Endothelial cell of umbilical vein (primary cell): Measurements from ENCODE around the gene VIPR2.

Experiments
- EZH2 ChIP-seq: IDR thresholded peaks from 2 replicates; pipeline ENCODE4 v1.6.1; 2012; ENCODE audit warnings: borderline replicate concordance, low read depth, mild to moderate bottlenecking, moderate library complexity, low read length, inconsistent platforms; ENCODE audit not compliant: severe bottlenecking
- FOS ChIP-seq: IDR thresholded peaks from 2 replicates; pipeline ENCODE4 v1.6.1; 2011; ENCODE audit warnings: mild to moderate bottlenecking, low read length, moderate library complexity, borderline replicate concordance; ENCODE audit not compliant: insufficient read depth
- JUN ChIP-seq: IDR thresholded peaks from 2 replicates; pipeline ENCODE4 v1.6.1; 2011; ENCODE audit warnings: borderline replicate concordance, low read depth; ENCODE audit not compliant: insufficient read length, insufficient read depth
- POLR2A ChIP-seq: IDR thresholded peaks from 2 replicates; pipeline ENCODE4 v1.6.1; 2012; ENCODE audit warnings: low read depth, mild to moderate bottlenecking, control low read depth, low read length
- POLR2AphosphoS5 ChIP-seq: IDR thresholded peaks from 2 replicates; pipeline ENCODE4 v1.6.1; 2012; ENCODE audit warnings: low read depth, mild to moderate bottlenecking, control low read depth, low read length, moderate library complexity; ENCODE audit not compliant: insufficient read depth
- TF ChIP-seq, protein P1 (sequence below): IDR thresholded peaks from 2 replicates; pipeline ENCODE4 v1.6.1; 2011; ENCODE audit not compliant: insufficient read depth, insufficient read length
- TF ChIP-seq, protein P2 (sequence below), 2 donors: IDR thresholded peaks; 1 replicate in 1 of 2; 2 replicates in 1 of 2; pipeline ENCODE4 v1.5.1; 2011; ENCODE audit warnings: low read length in 2 of 2, mild to moderate bottlenecking in 2 of 2, moderate library complexity in 2 of 2, control low read depth in 1 of 2, inconsistent platforms in 1 of 2, low read depth in 1 of 2; ENCODE audit not compliant: insufficient read depth in 1 of 2; ENCODE audit errors: extremely low read depth in 1 of 2

DNA sequence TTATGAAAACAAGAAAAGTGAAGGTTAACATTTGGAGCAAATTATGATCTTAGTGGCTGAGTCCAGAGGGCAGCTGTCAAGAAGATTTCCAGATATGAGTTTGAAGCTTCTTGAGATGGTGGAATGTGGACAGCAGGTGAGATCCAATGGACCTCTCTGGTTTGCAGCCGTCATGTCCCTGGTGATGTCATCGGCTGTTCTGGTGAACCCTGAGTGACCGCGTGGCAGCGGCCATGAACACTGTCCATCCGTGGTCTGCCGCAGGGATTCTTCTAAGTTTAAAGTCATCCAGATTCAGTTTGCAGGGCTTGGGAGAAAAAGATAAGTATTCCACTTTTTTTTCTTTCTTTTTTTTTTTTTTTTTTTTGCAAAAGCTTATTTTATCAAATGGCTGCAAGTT lies 15.8 kb upstream of the VIPR2 start:
- TF ChIP-seq POLR2A (no peak), POLR2AphosphoS5 (no peak), EZH2 (no peak), FOS (no peak), JUN (no peak)
- TF ChIP-seq, protein P1, sequence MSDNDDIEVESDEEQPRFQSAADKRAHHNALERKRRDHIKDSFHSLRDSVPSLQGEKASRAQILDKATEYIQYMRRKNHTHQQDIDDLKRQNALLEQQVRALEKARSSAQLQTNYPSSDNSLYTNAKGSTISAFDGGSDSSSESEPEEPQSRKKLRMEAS = no peak
- TF ChIP-seq, protein P2, sequence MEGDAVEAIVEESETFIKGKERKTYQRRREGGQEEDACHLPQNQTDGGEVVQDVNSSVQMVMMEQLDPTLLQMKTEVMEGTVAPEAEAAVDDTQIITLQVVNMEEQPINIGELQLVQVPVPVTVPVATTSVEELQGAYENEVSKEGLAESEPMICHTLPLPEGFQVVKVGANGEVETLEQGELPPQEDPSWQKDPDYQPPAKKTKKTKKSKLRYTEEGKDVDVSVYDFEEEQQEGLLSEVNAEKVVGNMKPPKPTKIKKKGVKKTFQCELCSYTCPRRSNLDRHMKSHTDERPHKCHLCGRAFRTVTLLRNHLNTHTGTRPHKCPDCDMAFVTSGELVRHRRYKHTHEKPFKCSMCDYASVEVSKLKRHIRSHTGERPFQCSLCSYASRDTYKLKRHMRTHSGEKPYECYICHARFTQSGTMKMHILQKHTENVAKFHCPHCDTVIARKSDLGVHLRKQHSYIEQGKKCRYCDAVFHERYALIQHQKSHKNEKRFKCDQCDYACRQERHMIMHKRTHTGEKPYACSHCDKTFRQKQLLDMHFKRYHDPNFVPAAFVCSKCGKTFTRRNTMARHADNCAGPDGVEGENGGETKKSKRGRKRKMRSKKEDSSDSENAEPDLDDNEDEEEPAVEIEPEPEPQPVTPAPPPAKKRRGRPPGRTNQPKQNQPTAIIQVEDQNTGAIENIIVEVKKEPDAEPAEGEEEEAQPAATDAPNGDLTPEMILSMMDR (IDR thresholded peaks at IDR 0.05; ENCODE audit: extremely low read depth in 1 of 2, insufficient read depth in 1 of 2, low read depth in 1 of 2, low read length in 2 of 2) = no peak
